Esophagus squamous epithelium (tissue), 4 donors: ENCODE measurements around the gene UBE2R2.

Experiments
- POLR2A ChIP-seq, 4 donors: fragments of 450-650 bp; IDR thresholded peaks; one replicate each; pipeline ENCODE4 v1.6.1; 2017; ENCODE audit warnings: antibody characterized with exemption in 4 of 4, mild to moderate bottlenecking in 4 of 4, moderate library complexity in 3 of 4
- TF ChIP-seq, protein P1 (sequence below), 6 experiments: fragments of 450-650 bp in 4 of 6; fragments of 200-600 bp in 2 of 6; sonication (generic) in 2 of 6; IDR thresholded peaks; one replicate each; pipeline ENCODE4 v1.5.1; 2016 to 2019; ENCODE audit warnings: antibody characterized with exemption in 6 of 6, mild to moderate bottlenecking in 4 of 6, moderate library complexity in 4 of 6

DNA sequence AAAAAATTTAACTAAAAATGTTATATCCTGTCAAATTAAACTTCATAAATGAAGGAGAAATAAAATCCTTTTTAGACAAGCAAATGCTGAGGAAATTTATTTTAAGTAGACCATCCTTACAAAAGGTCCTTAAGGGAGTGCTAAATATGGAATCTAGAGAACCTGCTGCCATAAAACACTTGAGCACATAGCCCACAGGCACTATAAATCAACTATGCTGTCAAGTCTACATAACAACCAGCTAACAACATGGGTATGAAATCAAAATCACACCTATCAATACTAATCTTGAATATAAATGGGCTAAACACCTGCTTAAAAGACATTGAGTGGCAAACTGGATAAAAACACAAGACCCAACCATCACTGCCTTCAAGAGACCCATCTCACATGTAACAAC lies 36.7 kb upstream of the UBE2R2 start:
- TF ChIP-seq, protein P1, sequence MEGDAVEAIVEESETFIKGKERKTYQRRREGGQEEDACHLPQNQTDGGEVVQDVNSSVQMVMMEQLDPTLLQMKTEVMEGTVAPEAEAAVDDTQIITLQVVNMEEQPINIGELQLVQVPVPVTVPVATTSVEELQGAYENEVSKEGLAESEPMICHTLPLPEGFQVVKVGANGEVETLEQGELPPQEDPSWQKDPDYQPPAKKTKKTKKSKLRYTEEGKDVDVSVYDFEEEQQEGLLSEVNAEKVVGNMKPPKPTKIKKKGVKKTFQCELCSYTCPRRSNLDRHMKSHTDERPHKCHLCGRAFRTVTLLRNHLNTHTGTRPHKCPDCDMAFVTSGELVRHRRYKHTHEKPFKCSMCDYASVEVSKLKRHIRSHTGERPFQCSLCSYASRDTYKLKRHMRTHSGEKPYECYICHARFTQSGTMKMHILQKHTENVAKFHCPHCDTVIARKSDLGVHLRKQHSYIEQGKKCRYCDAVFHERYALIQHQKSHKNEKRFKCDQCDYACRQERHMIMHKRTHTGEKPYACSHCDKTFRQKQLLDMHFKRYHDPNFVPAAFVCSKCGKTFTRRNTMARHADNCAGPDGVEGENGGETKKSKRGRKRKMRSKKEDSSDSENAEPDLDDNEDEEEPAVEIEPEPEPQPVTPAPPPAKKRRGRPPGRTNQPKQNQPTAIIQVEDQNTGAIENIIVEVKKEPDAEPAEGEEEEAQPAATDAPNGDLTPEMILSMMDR (IDR thresholded peaks at IDR 0.05), result no peak
- no peak for TF ChIP-seq POLR2A (IDR thresholded peaks at IDR 0.05)
